HL-60 (cell line): ENCODE measurements around the gene LORICRIN.
A peak's percentile ranks its signal among the peaks of the same experiment; 100 is the strongest.

Experiments
- DNase-seq, 2 experiments: peaks; one replicate each; pipeline ENCODE4 v3.0.0-alpha.2; 2010 to 2020; ENCODE audit warnings: low read depth in 1 of 2, low spot score in 1 of 2
- H3K27ac ChIP-seq: fragments of 250-450 bp; sonication (Bioruptor Pico); replicated peaks from 2 replicates; pipeline ENCODE4 v1.5.1; 2020; ENCODE audit warnings: mild to moderate bottlenecking, moderate library complexity
- H3K27me3 ChIP-seq: fragments of 250-450 bp; sonication (Bioruptor Pico); 2 replicates; pipeline ENCODE4 v1.5.1; 2021; ENCODE audit warnings: mild to moderate bottlenecking, moderate library complexity; ENCODE audit not compliant: insufficient read depth, poor library complexity, severe bottlenecking
- H3K4me3 ChIP-seq: replicated peaks from 2 replicates; pipeline ENCODE4 v1.5.1; 2011; ENCODE audit warnings: mild to moderate bottlenecking, control low read depth, low read length; ENCODE audit not compliant: insufficient read depth
- GABPA ChIP-seq: IDR thresholded peaks from 2 replicates; pipeline ENCODE4 v1.6.1; 2012; ENCODE audit warnings: low read depth
- POLR2AphosphoS5 ChIP-seq: IDR thresholded peaks from 2 replicates; pipeline ENCODE4 v1.6.1; 2012; ENCODE audit warnings: low read depth
- SPI1 ChIP-seq: IDR thresholded peaks from 2 replicates; pipeline ENCODE4 v1.6.1; 2012; ENCODE audit warnings: low read depth, mild to moderate bottlenecking, borderline replicate concordance
- TF ChIP-seq, protein P1 (sequence below): IDR thresholded peaks from one replicate; pipeline ENCODE4 v1.5.1; 2011; ENCODE audit warnings: low read length, control low read depth, inconsistent platforms; ENCODE audit not compliant: insufficient read depth
- TF ChIP-seq, protein P2 (sequence below): IDR thresholded peaks from 2 replicates; pipeline ENCODE4 v1.6.1; 2012; ENCODE audit warnings: low read depth; ENCODE audit not compliant: insufficient replicate concordance

Gene LORICRIN

DNA sequence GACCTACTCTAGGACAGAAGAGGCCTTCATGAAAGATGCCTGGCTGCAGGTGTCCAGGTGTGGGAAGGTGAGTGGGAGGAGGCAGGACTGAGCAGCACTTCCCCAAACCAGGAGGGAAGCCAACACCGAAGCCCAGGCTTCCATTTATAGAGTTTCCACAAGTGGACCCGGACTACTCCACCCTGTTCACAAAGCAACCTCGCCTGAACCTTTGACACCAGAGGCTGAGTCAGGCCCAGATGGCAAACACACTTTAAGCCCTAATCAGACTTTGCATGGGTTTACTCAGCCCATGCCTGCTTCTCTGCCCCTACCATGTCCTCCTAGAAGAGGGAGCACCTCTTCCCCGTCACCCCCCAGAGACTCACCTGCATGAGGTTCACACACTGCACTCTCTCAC lies 28.1 kb upstream of the LORICRIN start:
- H3K27ac ChIP-seq, result peak overlapping the region; percentile 19; the same call in 1 of the 2 replicates
- TF ChIP-seq, protein P1, sequence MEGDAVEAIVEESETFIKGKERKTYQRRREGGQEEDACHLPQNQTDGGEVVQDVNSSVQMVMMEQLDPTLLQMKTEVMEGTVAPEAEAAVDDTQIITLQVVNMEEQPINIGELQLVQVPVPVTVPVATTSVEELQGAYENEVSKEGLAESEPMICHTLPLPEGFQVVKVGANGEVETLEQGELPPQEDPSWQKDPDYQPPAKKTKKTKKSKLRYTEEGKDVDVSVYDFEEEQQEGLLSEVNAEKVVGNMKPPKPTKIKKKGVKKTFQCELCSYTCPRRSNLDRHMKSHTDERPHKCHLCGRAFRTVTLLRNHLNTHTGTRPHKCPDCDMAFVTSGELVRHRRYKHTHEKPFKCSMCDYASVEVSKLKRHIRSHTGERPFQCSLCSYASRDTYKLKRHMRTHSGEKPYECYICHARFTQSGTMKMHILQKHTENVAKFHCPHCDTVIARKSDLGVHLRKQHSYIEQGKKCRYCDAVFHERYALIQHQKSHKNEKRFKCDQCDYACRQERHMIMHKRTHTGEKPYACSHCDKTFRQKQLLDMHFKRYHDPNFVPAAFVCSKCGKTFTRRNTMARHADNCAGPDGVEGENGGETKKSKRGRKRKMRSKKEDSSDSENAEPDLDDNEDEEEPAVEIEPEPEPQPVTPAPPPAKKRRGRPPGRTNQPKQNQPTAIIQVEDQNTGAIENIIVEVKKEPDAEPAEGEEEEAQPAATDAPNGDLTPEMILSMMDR, result no peak
- TF ChIP-seq, protein P2, sequence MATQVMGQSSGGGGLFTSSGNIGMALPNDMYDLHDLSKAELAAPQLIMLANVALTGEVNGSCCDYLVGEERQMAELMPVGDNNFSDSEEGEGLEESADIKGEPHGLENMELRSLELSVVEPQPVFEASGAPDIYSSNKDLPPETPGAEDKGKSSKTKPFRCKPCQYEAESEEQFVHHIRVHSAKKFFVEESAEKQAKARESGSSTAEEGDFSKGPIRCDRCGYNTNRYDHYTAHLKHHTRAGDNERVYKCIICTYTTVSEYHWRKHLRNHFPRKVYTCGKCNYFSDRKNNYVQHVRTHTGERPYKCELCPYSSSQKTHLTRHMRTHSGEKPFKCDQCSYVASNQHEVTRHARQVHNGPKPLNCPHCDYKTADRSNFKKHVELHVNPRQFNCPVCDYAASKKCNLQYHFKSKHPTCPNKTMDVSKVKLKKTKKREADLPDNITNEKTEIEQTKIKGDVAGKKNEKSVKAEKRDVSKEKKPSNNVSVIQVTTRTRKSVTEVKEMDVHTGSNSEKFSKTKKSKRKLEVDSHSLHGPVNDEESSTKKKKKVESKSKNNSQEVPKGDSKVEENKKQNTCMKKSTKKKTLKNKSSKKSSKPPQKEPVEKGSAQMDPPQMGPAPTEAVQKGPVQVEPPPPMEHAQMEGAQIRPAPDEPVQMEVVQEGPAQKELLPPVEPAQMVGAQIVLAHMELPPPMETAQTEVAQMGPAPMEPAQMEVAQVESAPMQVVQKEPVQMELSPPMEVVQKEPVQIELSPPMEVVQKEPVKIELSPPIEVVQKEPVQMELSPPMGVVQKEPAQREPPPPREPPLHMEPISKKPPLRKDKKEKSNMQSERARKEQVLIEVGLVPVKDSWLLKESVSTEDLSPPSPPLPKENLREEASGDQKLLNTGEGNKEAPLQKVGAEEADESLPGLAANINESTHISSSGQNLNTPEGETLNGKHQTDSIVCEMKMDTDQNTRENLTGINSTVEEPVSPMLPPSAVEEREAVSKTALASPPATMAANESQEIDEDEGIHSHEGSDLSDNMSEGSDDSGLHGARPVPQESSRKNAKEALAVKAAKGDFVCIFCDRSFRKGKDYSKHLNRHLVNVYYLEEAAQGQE, result no peak
- TF ChIP-seq GABPA (no peak), POLR2AphosphoS5 (no peak), SPI1 (no peak)
- H3K27me3 ChIP-seq, result no peaks in the 10 kb centered on the region
- DNase-seq, result no peak
- H3K4me3 ChIP-seq, result no peak overlapping the region

DNA sequence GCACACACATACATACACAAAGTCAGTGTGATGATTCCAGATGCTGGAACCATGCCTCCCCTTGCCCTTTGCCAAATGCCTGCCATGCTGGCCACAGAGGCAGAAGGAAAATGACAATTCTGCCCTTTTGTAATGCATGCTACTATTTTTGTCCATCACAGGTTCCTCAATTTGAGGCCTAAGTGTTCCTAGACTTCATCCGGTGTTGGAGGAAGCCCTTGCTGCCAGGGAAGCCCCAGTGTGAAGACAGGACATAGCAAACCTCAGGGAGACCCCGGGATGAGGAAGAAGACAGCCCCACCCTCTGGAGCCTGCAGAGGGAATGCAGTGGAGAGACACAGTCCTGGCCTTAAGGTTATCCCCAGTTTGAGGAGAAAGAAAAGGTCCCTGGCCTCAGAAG lies 27.7 kb upstream of the LORICRIN start:
- H3K27me3 ChIP-seq, result no peaks in the 10 kb centered on the region
- DNase-seq, result peak in 1 of 2 experiments; percentile 52
- no peak overlapping the region for H3K4me3 ChIP-seq
- peak overlapping the region; percentile 19 for H3K27ac ChIP-seq
- peak; percentile 16; the same call in 1 of the 2 replicates for TF ChIP-seq SPI1
- TF ChIP-seq, protein P2, result no peak

DNA sequence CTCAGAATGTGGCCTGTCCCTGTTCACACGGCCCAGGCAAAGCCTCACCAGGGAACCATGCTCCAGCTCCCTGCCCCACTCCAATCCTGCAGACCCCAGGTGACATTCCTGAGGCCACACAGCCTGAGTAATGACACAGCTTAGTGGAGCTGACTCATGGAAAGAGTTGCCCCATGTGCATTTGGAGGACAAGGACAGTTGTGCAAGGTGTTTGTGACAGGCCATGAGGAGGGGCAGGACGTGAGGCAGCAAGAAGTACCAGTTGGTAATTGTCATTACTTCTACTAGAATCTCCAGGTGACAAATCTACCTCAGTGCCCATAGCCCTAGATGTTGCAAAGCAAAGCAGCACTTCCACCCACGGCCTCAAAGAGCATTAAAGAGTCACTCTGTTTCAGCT lies 26.9 kb upstream of the LORICRIN start:
- Histone ChIP-seq H3K4me3 (no peak overlapping the region), H3K27me3 (no peaks in the 10 kb centered on the region), H3K27ac (peak overlapping the region; percentile 18)
- peak; percentile 51 to 79 for DNase-seq
- TF ChIP-seq POLR2AphosphoS5 (peak; percentile 21; the same call in 1 of the 2 replicates), GABPA (no peak)

DNA sequence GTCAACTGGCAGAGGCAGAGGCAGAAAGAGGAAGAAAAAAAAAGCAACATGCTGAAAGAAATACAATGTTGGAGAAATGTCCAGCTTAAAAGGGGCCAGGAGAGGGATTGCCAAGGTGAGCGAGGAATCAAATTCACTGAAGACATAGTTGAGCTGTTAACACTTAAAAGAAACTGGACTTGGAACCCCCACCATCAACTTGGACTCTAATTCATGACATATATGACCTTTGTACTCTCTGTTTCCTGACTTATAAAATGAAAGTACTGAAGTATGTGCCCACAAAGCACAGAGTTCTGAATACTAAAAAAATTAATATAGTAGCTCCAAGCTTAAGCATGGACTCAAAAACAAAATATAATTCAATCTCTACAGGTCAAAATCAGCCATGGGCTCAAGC lies 26.0 kb upstream of the LORICRIN start:
- H3K4me3 ChIP-seq, result no peak overlapping the region
- peak in 1 of 2 experiments; percentile 27 for DNase-seq
- H3K27me3 ChIP-seq, result no peaks in the 10 kb centered on the region
- TF ChIP-seq POLR2AphosphoS5 (no peak), SPI1 (no peak), GABPA (no peak)
- TF ChIP-seq, protein P1, result no peak
- TF ChIP-seq, protein P2, result no peak
- H3K27ac ChIP-seq, result peak overlapping the region; percentile 24; the same call in 1 of the 2 replicates
